Gastroesophageal sphincter (tissue), 3 donors: ENCODE measurements around the gene THRSP.

ENCODE experiments used
- POLR2AphosphoS5 ChIP-seq: sonication (generic); formaldehyde crosslinking; IDR thresholded peaks from one replicate; pipeline ENCODE4 v1.6.1; 2017; ENCODE audit warnings: antibody characterized with exemption
- TF ChIP-seq, protein P1 (sequence below), 4 experiments: fragments of 200-600 bp in 2 of 4; fragments of 450-650 bp in 2 of 4; sonication (generic) in 1 of 4; IDR thresholded peaks; one replicate each; pipeline ENCODE4 v1.5.1; 2017 to 2019; ENCODE audit warnings: antibody characterized with exemption in 4 of 4, mild to moderate bottlenecking in 2 of 4, moderate library complexity in 2 of 4

GRCh38 chr11:78094250-78094649 lies 30.6 kb downstream of the THRSP start:
- TF ChIP-seq, protein P1, sequence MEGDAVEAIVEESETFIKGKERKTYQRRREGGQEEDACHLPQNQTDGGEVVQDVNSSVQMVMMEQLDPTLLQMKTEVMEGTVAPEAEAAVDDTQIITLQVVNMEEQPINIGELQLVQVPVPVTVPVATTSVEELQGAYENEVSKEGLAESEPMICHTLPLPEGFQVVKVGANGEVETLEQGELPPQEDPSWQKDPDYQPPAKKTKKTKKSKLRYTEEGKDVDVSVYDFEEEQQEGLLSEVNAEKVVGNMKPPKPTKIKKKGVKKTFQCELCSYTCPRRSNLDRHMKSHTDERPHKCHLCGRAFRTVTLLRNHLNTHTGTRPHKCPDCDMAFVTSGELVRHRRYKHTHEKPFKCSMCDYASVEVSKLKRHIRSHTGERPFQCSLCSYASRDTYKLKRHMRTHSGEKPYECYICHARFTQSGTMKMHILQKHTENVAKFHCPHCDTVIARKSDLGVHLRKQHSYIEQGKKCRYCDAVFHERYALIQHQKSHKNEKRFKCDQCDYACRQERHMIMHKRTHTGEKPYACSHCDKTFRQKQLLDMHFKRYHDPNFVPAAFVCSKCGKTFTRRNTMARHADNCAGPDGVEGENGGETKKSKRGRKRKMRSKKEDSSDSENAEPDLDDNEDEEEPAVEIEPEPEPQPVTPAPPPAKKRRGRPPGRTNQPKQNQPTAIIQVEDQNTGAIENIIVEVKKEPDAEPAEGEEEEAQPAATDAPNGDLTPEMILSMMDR (IDR thresholded peaks at IDR 0.05): no peak
- no peak for TF ChIP-seq POLR2AphosphoS5
